ENCODE data around the gene GBX2.

The GBX2 gene

GRCh38 chr2:236117861-236118269 is 50.3 kb downstream of the GBX2 start:
- DNase-seq (ENCODE audit: low read depth, low spot score) = no peak

GRCh38 chr2:236117401-236117800 is 50.8 kb downstream of the GBX2 start:
- no peak for DNase-seq (ENCODE audit: low read depth, low spot score)
